ENCODE data around the gene HSD17B11.
"Not testable (repeated sequence)": the region's sequence is repeated elsewhere in the genome, so short reads cannot be mapped to it uniquely, and the experiment has no call there.

Gene HSD17B11

GRCh38 chr4:87399148-87399547 is 8.2 kb upstream of the HSD17B11 start:
- H3K27ac Mint-ChIP-seq = no peak overlapping the region
- peak; percentile 38 for DNase-seq
- no peak for TF ChIP-seq CTCF (IDR thresholded peaks at IDR 0.05)
- peaks cover 6% of the 10 kb centered on the region for H3K4me1 Mint-ChIP-seq
- peaks cover 15% of the 10 kb centered on the region for H3K9me3 Mint-ChIP-seq
- H3K27me3 Mint-ChIP-seq (ENCODE audit: low read depth, poor library complexity) = no peaks in the 10 kb centered on the region
- H3K36me3 Mint-ChIP-seq (ENCODE audit: low read depth) = peaks cover 5% of the 10 kb centered on the region
- H3K4me3 Mint-ChIP-seq = no peak overlapping the region

GRCh38 chr4:87395851-87396250 is 4.9 kb upstream of the HSD17B11 start:
- H3K9me3 Mint-ChIP-seq; H3K27ac Mint-ChIP-seq; DNase-seq; H3K4me3 Mint-ChIP-seq; H3K36me3 Mint-ChIP-seq (ENCODE audit: low read depth); H3K27me3 Mint-ChIP-seq (ENCODE audit: low read depth, poor library complexity): not testable (repeated sequence)
- H3K4me1 Mint-ChIP-seq = peaks cover 15% of the 10 kb centered on the region

- not testable (repeated sequence) for H3K4me3 Mint-ChIP-seq
Measured at GRCh38 chr4:87395073-87395472, 4.1 kb upstream of the HSD17B11 start.

GRCh38 chr4:87392183-87392582 is 1.2 kb upstream of the HSD17B11 start:
- no peak overlapping the region for H3K4me3 Mint-ChIP-seq
- peaks cover 36% of the 10 kb centered on the region for H3K4me1 Mint-ChIP-seq
- peaks cover 25% of the 10 kb centered on the region for H3K36me3 Mint-ChIP-seq (ENCODE audit: low read depth)
- peaks cover 31% of the 10 kb centered on the region for H3K9me3 Mint-ChIP-seq
- H3K27ac Mint-ChIP-seq = no peak overlapping the region
- DNase-seq = no peak
- H3K27me3 Mint-ChIP-seq (ENCODE audit: low read depth, poor library complexity) = no peaks in the 10 kb centered on the region
- no peak for TF ChIP-seq CTCF (IDR thresholded peaks at IDR 0.05)

More at GRCh38 chr4:87395073-87395472, 4.1 kb upstream of the HSD17B11 start:
- not testable (repeated sequence) for H3K27me3 Mint-ChIP-seq (ENCODE audit: low read depth, poor library complexity); DNase-seq; H3K9me3 Mint-ChIP-seq; H3K27ac Mint-ChIP-seq; H3K36me3 Mint-ChIP-seq (ENCODE audit: low read depth)
- H3K4me1 Mint-ChIP-seq = peaks cover 23% of the 10 kb centered on the region

DNA sequence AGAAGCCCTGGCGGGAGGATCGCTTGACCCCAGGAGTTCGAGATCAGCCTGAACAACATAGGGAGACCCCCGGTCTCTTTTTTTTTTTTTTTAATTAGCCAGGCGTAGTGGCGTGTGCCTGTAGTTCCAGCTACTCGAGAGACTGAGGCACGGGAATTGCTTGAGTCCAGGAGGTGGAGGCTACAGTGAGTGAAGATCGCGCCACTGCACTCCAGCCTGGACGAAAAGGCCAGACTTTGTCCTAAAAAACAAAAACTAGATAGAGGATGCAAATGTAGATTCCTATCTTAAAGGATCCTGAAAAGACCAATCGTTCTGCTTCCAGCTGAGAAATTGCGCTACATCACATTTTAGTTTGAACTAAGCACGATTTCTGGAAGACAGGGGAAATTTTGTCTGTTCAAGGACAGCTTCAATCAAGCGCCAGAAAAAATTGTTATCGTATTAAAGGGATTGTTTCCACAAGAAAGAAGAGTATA is 627 bp upstream of the HSD17B11 start:
- no peak for TF ChIP-seq CTCF (IDR thresholded peaks at IDR 0.05)
- Mint-ChIP-seq H3K4me1 (peaks cover 36% of the 10 kb centered on the region), H3K27ac (peak overlapping the region; percentile 95), H3K9me3 (peaks cover 36% of the 10 kb centered on the region), H3K36me3 (ENCODE audit: low read depth) (peaks cover 31% of the 10 kb centered on the region), H3K4me3 (peak overlapping the region; percentile 91), H3K27me3 (ENCODE audit: low read depth, poor library complexity) (no peaks in the 10 kb centered on the region)
- DNase-seq = no peak

GRCh38 chr4:87390551-87390890 is 467 bp downstream of the HSD17B11 start:
- Mint-ChIP-seq H3K27me3 (ENCODE audit: low read depth, poor library complexity) (peaks cover 2% of the 10 kb centered on the region), H3K4me3 (peak overlapping the region; percentile 91), H3K4me1 (peaks cover 36% of the 10 kb centered on the region), H3K27ac (peak overlapping the region; percentile 95), H3K9me3 (peaks cover 45% of the 10 kb centered on the region), H3K36me3 (ENCODE audit: low read depth) (peaks cover 40% of the 10 kb centered on the region)
- no peak for DNase-seq
- TF ChIP-seq CTCF (IDR thresholded peaks at IDR 0.05) = no peak

- not testable (repeated sequence) for H3K27ac Mint-ChIP-seq; DNase-seq; H3K27me3 Mint-ChIP-seq (ENCODE audit: low read depth, poor library complexity)
- H3K36me3 Mint-ChIP-seq (ENCODE audit: low read depth) = peaks cover 44% of the 10 kb centered on the region
- H3K4me3 Mint-ChIP-seq = peak overlapping the region; percentile 91
- peaks cover 49% of the 10 kb centered on the region for H3K9me3 Mint-ChIP-seq
- peaks cover 36% of the 10 kb centered on the region for H3K4me1 Mint-ChIP-seq
Measured at GRCh38 chr4:87390055-87390454, 933 bp downstream of the HSD17B11 start.
